ENCODE results near the gene SPRR5. TPM values are rescaled to one million over a fixed set of nuclear protein-coding genes. Genes with fewer than 3 reads are reported as not detected.

The SPRR5 gene
- total and polyA plus RNA-seq, 2 of the 8 experiments (the other 6 are each of a cell fraction or from before 2014, with no cell fraction given), result not detected

- FAIRE-seq, result no peak
- CTCF ChIA-PET (ENCODE audit: partially characterized antibody), result interaction anchor here (0.9 to 1.6 kb wide), 2 partner anchors 32 to 33 kb away, joined by 3 to 4 read pairs; no protein-coding TSS in a partner anchor
Measured at GRCh38 chr1:152997901-152998300, 50.9 kb downstream of the SPRR5 start.

More at GRCh38 chr1:152997901-152998300, 50.9 kb downstream of the SPRR5 start:
- H3K9ac ChIP-seq (replicated peaks in 1 of 4; ENCODE audit: extremely low read depth in 1 of 4, low read depth in 3 of 4, low read length in 3 of 4), result no peak overlapping the region
- H3K9me3 ChIP-seq (ENCODE audit: insufficient read depth in 2 of 2, low read depth in 1 of 2, low read length in 1 of 2), result 0 out of 4 replicates have a peak, but pooled peaks cover 0 to 7% of the 10 kb centered on the region in 2 experiments
- no peaks in the 10 kb centered on the region for H4K20me1 ChIP-seq (replicated peaks in 1 of 2; ENCODE audit: control insufficient read depth in 1 of 2, insufficient read depth in 2 of 2, low read length in 2 of 2)
- H3K79me2 ChIP-seq (ENCODE audit: control insufficient read depth in 1 of 2, insufficient read depth in 2 of 2, low read length in 2 of 2), result no peaks in the 10 kb centered on the region
- no peak overlapping the region for H2BK5ac ChIP-seq (ENCODE audit: low read depth, low read length)
- H3K36me3 ChIP-seq (ENCODE audit: control insufficient read depth in 2 of 4, insufficient read depth in 4 of 4, low read length in 3 of 4), result no peaks in the 10 kb centered on the region
- no peaks in the 10 kb centered on the region for H3K27me3 ChIP-seq (replicated peaks in 1 of 4; ENCODE audit: control insufficient read depth in 3 of 4, extremely low read depth in 1 of 4, insufficient read depth in 3 of 4, low read length in 3 of 4)
- H4K91ac ChIP-seq (replicated peaks; ENCODE audit: insufficient read length, low read length), result no peak overlapping the region
- WGBS, 2 experiments (ENCODE audit: extremely low coverage in 1 of 2, insufficient coverage in 1 of 2, insufficient read length in 1 of 2, insufficient replicate concordance in 2 of 2, low coverage in 1 of 2, low lambda C conversion rate in 2 of 2, missing lambda C conversion rate in 1 of 2), result 71% methylated on average over 7 of the region's 7 CpGs; no CpG with 5 or more reads in 1 of the 2 experiments
- H2AK5ac ChIP-seq (ENCODE audit: low read depth, low read length), result no peak overlapping the region
- no peak overlapping the region for H3K4me2 ChIP-seq (ENCODE audit: insufficient read depth in 1 of 2, low read depth in 2 of 2, low read length in 2 of 2)
- H3K56ac ChIP-seq (replicated peaks; ENCODE audit: insufficient read length, low read depth, low read length), result no peak overlapping the region
- no peak overlapping the region for H2AFZ ChIP-seq (ENCODE audit: low read length)
- H3K4ac ChIP-seq (replicated peaks; ENCODE audit: insufficient read length, low read depth, low read length), result no peak overlapping the region
- no peak overlapping the region for H4K5ac ChIP-seq (ENCODE audit: insufficient read length, low read depth, low read length)
- POLR2A ChIA-PET (ENCODE audit: partially characterized antibody), result no interaction called here
- no peak overlapping the region for H3K23ac ChIP-seq (ENCODE audit: insufficient read length)
- H3K23me2 ChIP-seq (ENCODE audit: low read depth, low read length), result no peaks in the 10 kb centered on the region
- H3K4me1 ChIP-seq (replicated peaks in 1 of 4; ENCODE audit: control insufficient read depth in 3 of 4, insufficient read depth in 4 of 4, low read length in 3 of 4), result peaks cover 0 to 4% (median 2%) of the 10 kb centered on the region in 4 experiments; a peak in 1 of 7 replicates
- H2BK12ac ChIP-seq (ENCODE audit: low read depth, low read length), result no peak overlapping the region
- H3K4me3 ChIP-seq (ENCODE audit: extremely low read depth in 1 of 4, insufficient read depth in 2 of 4, low read depth in 3 of 4, low read length in 4 of 4), result no peak overlapping the region
- no peak overlapping the region for H2BK120ac ChIP-seq (replicated peaks; ENCODE audit: low read depth, low read length)
- no peak overlapping the region for H3K27ac ChIP-seq (ENCODE audit: low read depth, low read length)
- no peak overlapping the region for H3K18ac ChIP-seq (ENCODE audit: extremely low read depth, low read length)
- H4K8ac ChIP-seq (ENCODE audit: extremely low read depth, insufficient read depth, low read length), result no peak overlapping the region
- no peak overlapping the region for H3K14ac ChIP-seq (ENCODE audit: insufficient read length)
- H2BK15ac ChIP-seq (ENCODE audit: low read length), result no peak overlapping the region
- no peak for DNase-seq (ENCODE audit: low read depth in 1 of 2, low spot score in 2 of 2)
- H2BK20ac ChIP-seq (ENCODE audit: low read length), result no peak overlapping the region
- H3K79me1 ChIP-seq (ENCODE audit: low read depth, low read length), result no peaks in the 10 kb centered on the region
- TF ChIP-seq CHD1 (IDR thresholded peaks at IDR 0.05; ENCODE audit: low read depth, low read length) (no peak), CHD2 (IDR thresholded peaks at IDR 0.05; ENCODE audit: low read length) (no peak), SP1 (IDR thresholded peaks at IDR 0.05; ENCODE audit: low read depth, low read length) (no peak), BACH1 (IDR thresholded peaks at IDR 0.05; ENCODE audit: low read length) (no peak), ATF2 (IDR thresholded peaks at IDR 0.05; ENCODE audit: low read length) (no peak), POU5F1 (IDR thresholded peaks at IDR 0.05; ENCODE audit: low read depth, low read length) (no peak), RAD21 (IDR thresholded peaks at IDR 0.05 in 1 of 2, conservative IDR thresholded peaks at IDR 0.05 in 1 of 2; ENCODE audit: low read depth in 2 of 2, low read length in 2 of 2) (no peak), EGR1 (IDR thresholded peaks at IDR 0.05; ENCODE audit: borderline replicate concordance, low read depth, low read length) (no peak)

Measured in H1 (cell line).